Neural progenitor cell (in vitro differentiated cells): ENCODE results near the gene ITGA11. TPM values are rescaled to one million over a fixed set of nuclear protein-coding genes. Genes with fewer than 3 reads are reported as not detected.
A peak's percentile ranks its signal among the peaks of the same experiment; 100 is the strongest.

Source experiments
- DNase-seq: peaks from one replicate; pipeline ENCODE4 v3.0.0-alpha.2; 2016; ENCODE audit warnings: low spot score
- H2AFZ ChIP-seq: fragments of 200-600 bp; sonication (generic); replicated peaks from 2 replicates; pipeline ENCODE4 v1.6.1; 2016; ENCODE audit warnings: antibody characterized with exemption
- H3F3A ChIP-seq: fragments of 200-600 bp; sonication (generic); 2 replicates; pipeline ENCODE4 v1.6.1; 2016; ENCODE audit warnings: antibody characterized with exemption, low read depth
- H3K27ac ChIP-seq: fragments of 200-600 bp; sonication (generic); 2 replicates; pipeline ENCODE4 v1.5.1; 2016; ENCODE audit warnings: mild to moderate bottlenecking
- H3K27me3 ChIP-seq: fragments of 200-600 bp; sonication (generic); 2 replicates; pipeline ENCODE4 v1.6.1; 2016; ENCODE audit warnings: mild to moderate bottlenecking, moderate library complexity
- H3K36me3 ChIP-seq: fragments of 200-600 bp; sonication (generic); 2 replicates; pipeline ENCODE4 v1.5.1; 2016
- H3K4me1 ChIP-seq: fragments of 200-600 bp; sonication (generic); 2 replicates; pipeline ENCODE4 v1.6.1; 2016; ENCODE audit warnings: mixed run types
- H3K4me2 ChIP-seq: fragments of 200-600 bp; sonication (generic); 2 replicates; pipeline ENCODE4 v1.6.1; 2016
- H3K4me3 ChIP-seq: fragments of 200-600 bp; sonication (generic); 2 replicates; pipeline ENCODE4 v1.5.1; 2016
- H3K79me2 ChIP-seq: fragments of 200-600 bp; sonication (generic); 2 replicates; pipeline ENCODE4 v1.6.1; 2016; ENCODE audit warnings: low read depth
- H3K9ac ChIP-seq: fragments of 200-600 bp; sonication (generic); 2 replicates; pipeline ENCODE4 v1.6.1; 2016
- H3K9me3 ChIP-seq: fragments of 200-600 bp; sonication (generic); 2 replicates; pipeline ENCODE4 v1.5.1; 2016; ENCODE audit warnings: low read depth
- H4K20me1 ChIP-seq: fragments of 200-600 bp; sonication (generic); 2 replicates; pipeline ENCODE4 v1.6.1; 2016; ENCODE audit warnings: low read depth
- H3K27ac Mint-ChIP-seq: 3 replicates; pipeline ENCODE4 v1.8.0; 2021; ENCODE audit warnings: mixed read lengths
- H3K27me3 Mint-ChIP-seq: 2 replicates; pipeline ENCODE4 v1.8.0; 2022; ENCODE audit warnings: low read depth, mild to moderate bottlenecking, inconsistent platforms, moderate library complexity, mixed read lengths; ENCODE audit not compliant: insufficient read depth
- H3K36me3 Mint-ChIP-seq: 3 replicates; pipeline ENCODE4 v1.8.0; 2021; ENCODE audit warnings: mixed read lengths
- H3K4me1 Mint-ChIP-seq: 3 replicates; pipeline ENCODE4 v1.8.0; 2021; ENCODE audit warnings: mixed read lengths
- H3K4me3 Mint-ChIP-seq: 3 replicates; pipeline ENCODE4 v1.8.0; 2021; ENCODE audit warnings: mild to moderate bottlenecking, moderate library complexity, mixed read lengths
- H3K9me3 Mint-ChIP-seq: 3 replicates; pipeline ENCODE4 v1.8.0; 2020; ENCODE audit warnings: mixed read lengths
- CTCF ChIP-seq: fragments of 200-600 bp; sonication (generic); IDR thresholded peaks from 2 replicates; pipeline ENCODE4 v1.5.1; 2017; ENCODE audit warnings: antibody characterized with exemption, mild to moderate bottlenecking
- EZH2 ChIP-seq: fragments of 200-600 bp; sonication (generic); IDR thresholded peaks from 2 replicates; pipeline ENCODE4 v1.6.1; 2017; ENCODE audit warnings: antibody characterized with exemption, mild to moderate bottlenecking, moderate library complexity
- EZH2phosphoT487 ChIP-seq: fragments of 200-600 bp; sonication (generic); IDR thresholded peaks from 2 replicates; pipeline ENCODE4 v1.6.1; 2017; ENCODE audit warnings: antibody characterized with exemption
- total RNA-seq: library from RNA; depleted of rRNA; stranded (reverse); fragments of >200 nt; gene quantifications from 2 replicates; pipeline ENCODE4 v1.2.3, GENCODE V29; 2015; ENCODE audit warnings: low replicate concordance

ITGA11 gene
- total RNA-seq, 1 donor from 2014 or later: not detected

- no peak overlapping the region for H3K4me2 ChIP-seq
- no peak overlapping the region for H3K4me3 ChIP-seq
- no peaks in the 10 kb centered on the region for H3K36me3 Mint-ChIP-seq
- no peaks in the 10 kb centered on the region for H4K20me1 ChIP-seq
- no peak overlapping the region for H3K27ac ChIP-seq
- peaks cover 20% of the 10 kb centered on the region for H3K4me1 ChIP-seq
- no peak for TF ChIP-seq EZH2phosphoT487
- TF ChIP-seq EZH2: no peak
- no peak for TF ChIP-seq CTCF
- H3K27me3 Mint-ChIP-seq: peaks cover 11% of the 10 kb centered on the region
- peaks cover 38% of the 10 kb centered on the region for H3K4me1 Mint-ChIP-seq
- H3F3A ChIP-seq: peaks cover 22% of the 10 kb centered on the region
- H2AFZ ChIP-seq: no peak overlapping the region
- no peaks in the 10 kb centered on the region for H3K9me3 ChIP-seq
- H3K27ac Mint-ChIP-seq: peak overlapping the region; percentile 85
- no peaks in the 10 kb centered on the region for H3K9me3 Mint-ChIP-seq
- no peaks in the 10 kb centered on the region for H3K79me2 ChIP-seq
- DNase-seq: no peak
- no peaks in the 10 kb centered on the region for H3K27me3 ChIP-seq
- H3K4me3 Mint-ChIP-seq: no peak overlapping the region
- H3K36me3 ChIP-seq: no peaks in the 10 kb centered on the region
- no peak overlapping the region for H3K9ac ChIP-seq
Observed at GRCh38 chr15:68313501-68314410, 118.2 kb downstream of the ITGA11 start.

GRCh38 chr15:68312701-68313204, 119.2 kb downstream of the ITGA11 start:
- no peak for DNase-seq
- Histone ChIP-seq H3K27me3 (no peaks in the 10 kb centered on the region), H3K9me3 (no peaks in the 10 kb centered on the region), H2AFZ (peak overlapping the region; percentile 17), H4K20me1 (no peaks in the 10 kb centered on the region), H3K9ac (no peak overlapping the region), H3F3A (peaks cover 22% of the 10 kb centered on the region), H3K36me3 (no peaks in the 10 kb centered on the region), H3K4me3 (no peak overlapping the region), H3K4me2 (no peak overlapping the region), H3K4me1 (peaks cover 20% of the 10 kb centered on the region), H3K27ac (no peak overlapping the region), H3K79me2 (no peaks in the 10 kb centered on the region)
- Mint-ChIP-seq H3K27me3 (peaks cover 11% of the 10 kb centered on the region), H3K36me3 (no peaks in the 10 kb centered on the region), H3K4me1 (peaks cover 38% of the 10 kb centered on the region), H3K27ac (peak overlapping the region; percentile 63), H3K9me3 (no peaks in the 10 kb centered on the region), H3K4me3 (no peak overlapping the region)
- TF ChIP-seq CTCF (no peak), EZH2 (no peak), EZH2phosphoT487 (no peak)

GRCh38 chr15:68311859-68312557, 120.0 kb downstream of the ITGA11 start:
- H3K4me3 Mint-ChIP-seq: no peak overlapping the region
- H2AFZ ChIP-seq: no peak overlapping the region

More at GRCh38 chr15:68311859-68312557, 120.0 kb downstream of the ITGA11 start:
- Histone ChIP-seq H3K4me1 (peaks cover 22% of the 10 kb centered on the region), H3K79me2 (no peaks in the 10 kb centered on the region), H3K36me3 (no peaks in the 10 kb centered on the region), H3K4me3 (no peak overlapping the region), H3K4me2 (no peak overlapping the region), H3K9me3 (no peaks in the 10 kb centered on the region), H3K9ac (no peak overlapping the region), H3K27me3 (no peaks in the 10 kb centered on the region), H4K20me1 (no peaks in the 10 kb centered on the region), H3F3A (peaks cover 27% of the 10 kb centered on the region), H3K27ac (no peak overlapping the region)
- Mint-ChIP-seq H3K4me1 (peaks cover 40% of the 10 kb centered on the region), H3K36me3 (no peaks in the 10 kb centered on the region), H3K9me3 (no peaks in the 10 kb centered on the region), H3K27me3 (peaks cover 11% of the 10 kb centered on the region), H3K27ac (no peak overlapping the region)
- no peak for DNase-seq
- no peak for TF ChIP-seq EZH2phosphoT487
